M059J (cell line): ENCODE data around the gene PRPF8. TPM values are rescaled to one million over a fixed set of nuclear protein-coding genes. Genes with fewer than 3 reads are reported as not detected.
A peak's percentile ranks its signal among the peaks of the same experiment; 100 is the strongest.

Source experiments
- DNase-seq: peaks from one replicate; pipeline ENCODE4 v3.0.0-alpha.2; 2012; ENCODE audit warnings: low read depth
- total RNA-seq: library from RNA; depleted of rRNA; stranded (reverse); fragments of >200 nt; shearing (Covaris generic); gene quantifications from 2 replicates; pipeline ENCODE4 v1.2.3, GENCODE V29; 2014

The PRPF8 gene
- total RNA-seq, 1 experiment from 2014 or later: 92.8 TPM

GRCh38 chr17:1644493-1645206, 40.0 kb downstream of the PRPF8 start:
- DNase-seq: peak; percentile 80

GRCh38 chr17:1643999-1644492, 40.6 kb downstream of the PRPF8 start:
- DNase-seq: no peak

GRCh38 chr17:1643293-1643998, 41.2 kb downstream of the PRPF8 start:
- no peak for DNase-seq

- DNase-seq: no peak
These were observed 43.6 kb downstream of the PRPF8 start for GRCh38 chr17:1641065-1641403.

- no peak for DNase-seq
These were observed 44.2 kb downstream of the PRPF8 start for GRCh38 chr17:1640329-1641064.

GRCh38 chr17:1639549-1640180, 45.0 kb downstream of the PRPF8 start:
- peak; percentile 46 for DNase-seq

- DNase-seq: no peak
These were observed 45.9 kb downstream of the PRPF8 start for GRCh38 chr17:1638624-1639300.

GRCh38 chr17:1638171-1638590, 46.5 kb downstream of the PRPF8 start:
- DNase-seq: no peak

- no peak for DNase-seq
These were observed 47.9 kb downstream of the PRPF8 start for GRCh38 chr17:1636732-1637285.

GRCh38 chr17:1635675-1636465, 48.8 kb downstream of the PRPF8 start:
- DNase-seq: no peak

GRCh38 chr17:1634841-1635650, 49.6 kb downstream of the PRPF8 start:
- DNase-seq: no peak

GRCh38 chr17:1630662-1631061, 54.0 kb downstream of the PRPF8 start:
- no peak for DNase-seq

- peak; percentile 42 for DNase-seq
These were observed 55.0 kb downstream of the PRPF8 start for GRCh38 chr17:1629504-1630310.

- DNase-seq: peak; percentile 87
These were observed 55.7 kb downstream of the PRPF8 start for GRCh38 chr17:1628856-1629503.

- peak; percentile 65 for DNase-seq
These were observed 56.4 kb downstream of the PRPF8 start, which contains the start of gene SLC43A2 for GRCh38 chr17:1627982-1628855. SLC43A2 (minus strand) TSS chr17:1628834; CDS start chr17:1627874, 960 bp downstream.

- no peak for DNase-seq
These were observed 57.3 kb downstream of the PRPF8 start for GRCh38 chr17:1627182-1627981.
